OCI-LY3 (cell line): ENCODE results near the gene ATP5IF1.

ENCODE experiments used
- H2AFZ ChIP-seq: fragments of 200-600, 300-600 bp; shearing (Covaris generic); 2 replicates; pipeline ENCODE4 v1.6.0; 2014; ENCODE audit warnings: antibody characterized with exemption, low read depth, low read length
- H3K27ac ChIP-seq: fragments of 200-600, 300-600 bp; sonication (generic); 2 replicates; pipeline ENCODE4 v1.5.1; 2014; ENCODE audit warnings: mild to moderate bottlenecking, low read length, moderate library complexity, mixed read lengths
- H3K27me3 ChIP-seq: fragments of 200-600, 300-600 bp; sonication (generic); 2 replicates; pipeline ENCODE4 v1.6.1; 2014; ENCODE audit warnings: low read depth, low read length, mixed read lengths
- H3K36me3 ChIP-seq: fragments of 200-600, 300-600 bp; sonication (generic); replicated peaks from 2 replicates; pipeline ENCODE3; 2014; ENCODE audit warnings: low read depth, low read length, mixed read lengths
- H3K4me1 ChIP-seq: fragments of 300-600, 200-600 bp; sonication (generic); 2 replicates; pipeline ENCODE4 v1.6.1; 2014; ENCODE audit warnings: low read length, mixed read lengths
- H3K4me2 ChIP-seq: fragments of 200-600, 300-600 bp; sonication (generic); 2 replicates; pipeline ENCODE4 v1.6.1; 2014; ENCODE audit warnings: low read length, mixed read lengths
- H3K4me3 ChIP-seq: fragments of 300-600, 200-600 bp; sonication (generic); 2 replicates; pipeline ENCODE4 v1.5.1; 2014; ENCODE audit warnings: antibody characterized with exemption, mild to moderate bottlenecking, low read length, moderate library complexity
- H3K79me2 ChIP-seq: fragments of 300-600, 200-600 bp; shearing (Covaris generic); 2 replicates; pipeline ENCODE4 v1.6.1; 2014; ENCODE audit warnings: mild to moderate bottlenecking, low read length, mixed read lengths
- H3K9ac ChIP-seq: fragments of 300-600, 200-600 bp; shearing (Covaris generic); 2 replicates; pipeline ENCODE4 v1.6.0; 2014; ENCODE audit warnings: mild to moderate bottlenecking, low read length, moderate library complexity
- H3K9me3 ChIP-seq: fragments of 200-600, 300-600 bp; shearing (Covaris generic); 2 replicates; pipeline ENCODE4 v1.6.1; 2014; ENCODE audit warnings: low read length, mixed read lengths; ENCODE audit not compliant: insufficient read depth
- H4K20me1 ChIP-seq: fragments of 200-600, 300-600 bp; sonication (generic); 2 replicates; pipeline ENCODE4 v1.6.1; 2016; ENCODE audit warnings: low read length, mixed read lengths; ENCODE audit not compliant: insufficient read depth
- CTCF ChIP-seq: fragments of 200-600, 300-600 bp; sonication (generic); IDR thresholded peaks from 2 replicates; pipeline ENCODE4 v1.5.1; 2014; ENCODE audit warnings: antibody characterized with exemption, low read length, low read depth
- EZH2phosphoT487 ChIP-seq: fragments of 200-600 bp; shearing (Covaris generic); IDR thresholded peaks from 2 replicates; pipeline ENCODE4 v1.6.1; 2018; ENCODE audit warnings: antibody characterized with exemption, mixed run types, low read depth

The ATP5IF1 gene

DNA sequence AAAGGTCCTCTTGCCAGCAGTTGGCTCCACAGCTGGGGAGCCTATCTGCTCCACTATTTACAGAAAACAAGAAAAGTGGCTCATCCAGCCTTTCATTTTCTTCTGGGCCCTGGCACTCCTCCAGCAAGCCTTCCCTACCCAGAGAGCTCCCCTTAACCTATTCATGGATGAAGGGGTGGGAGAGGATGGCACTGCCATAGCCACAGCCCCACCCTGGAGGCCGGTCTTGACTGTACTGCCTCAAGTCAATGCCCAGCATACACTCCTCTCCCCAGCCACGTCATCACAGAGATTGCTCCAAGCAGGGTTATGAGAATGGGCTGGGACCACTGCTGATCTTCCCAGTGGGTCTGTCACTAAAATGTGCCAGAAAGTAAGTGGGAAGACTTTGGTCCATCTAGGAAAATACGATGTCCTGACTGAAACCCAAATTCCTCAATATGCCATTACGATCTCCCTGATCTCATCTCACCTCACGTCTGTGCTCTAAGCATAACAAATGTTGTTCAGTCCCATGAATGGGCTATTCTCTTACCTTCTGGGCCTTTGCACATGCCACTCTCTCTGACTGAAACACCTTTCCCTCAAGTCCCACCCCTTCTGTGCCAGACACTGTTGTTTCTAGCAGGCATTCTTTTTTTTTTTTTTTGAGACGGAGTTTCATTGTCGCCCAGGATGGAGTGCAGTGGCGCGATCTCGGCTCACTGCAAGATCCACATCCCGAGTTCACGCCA is 38.1 kb upstream of the ATP5IF1 start:
- H3K27me3 ChIP-seq: no peaks in the 10 kb centered on the region
- no peaks in the 10 kb centered on the region for H3K79me2 ChIP-seq
- H3K9ac ChIP-seq: no peak overlapping the region
- no peaks in the 10 kb centered on the region for H4K20me1 ChIP-seq
- no peak overlapping the region for H2AFZ ChIP-seq
- H3K9me3 ChIP-seq: no peaks in the 10 kb centered on the region
- peaks cover 17% of the 10 kb centered on the region for H3K36me3 ChIP-seq
- H3K27ac ChIP-seq: no peak overlapping the region
- H3K4me1 ChIP-seq: peaks cover 25% of the 10 kb centered on the region
- H3K4me2 ChIP-seq: no peak overlapping the region
- no peak overlapping the region for H3K4me3 ChIP-seq
- no peak for TF ChIP-seq CTCF
- TF ChIP-seq EZH2phosphoT487: no peak

- Histone ChIP-seq H3K36me3 (peaks cover 20% of the 10 kb centered on the region), H3K4me2 (peak overlapping the region; percentile 85)
Observed at GRCh38 chr1:28199328-28200233, 36.3 kb upstream of the ATP5IF1 start.

GRCh38 chr1:28200234-28200873 is 35.6 kb upstream of the ATP5IF1 start:
- Histone ChIP-seq H3K4me3 (peak overlapping the region; percentile 59), H3K4me1 (peaks cover 25% of the 10 kb centered on the region), H3K9me3 (no peaks in the 10 kb centered on the region), H3K27ac (peak overlapping the region; percentile 92), H3K79me2 (no peaks in the 10 kb centered on the region), H3K27me3 (no peaks in the 10 kb centered on the region), H3K36me3 (peaks cover 20% of the 10 kb centered on the region), H4K20me1 (no peaks in the 10 kb centered on the region), H3K4me2 (peak overlapping the region; percentile 85), H2AFZ (no peak overlapping the region), H3K9ac (peak overlapping the region; percentile 45; the same call in 1 of the 2 replicates)
- no peak for TF ChIP-seq CTCF
- no peak for TF ChIP-seq EZH2phosphoT487

More at GRCh38 chr1:28199328-28200233, 36.3 kb upstream of the ATP5IF1 start:
- TF ChIP-seq CTCF (no peak), EZH2phosphoT487 (no peak)
- Histone ChIP-seq H3K4me3 (peak overlapping the region; percentile 59), H4K20me1 (no peaks in the 10 kb centered on the region), H3K4me1 (peaks cover 25% of the 10 kb centered on the region), H3K9ac (peak overlapping the region; percentile 45; the same call in 1 of the 2 replicates), H3K27me3 (no peaks in the 10 kb centered on the region), H2AFZ (no peak overlapping the region), H3K27ac (peak overlapping the region; percentile 92), H3K79me2 (no peaks in the 10 kb centered on the region), H3K9me3 (no peaks in the 10 kb centered on the region)
